Measurements from ENCODE around the gene FBRSL1.

DNA sequence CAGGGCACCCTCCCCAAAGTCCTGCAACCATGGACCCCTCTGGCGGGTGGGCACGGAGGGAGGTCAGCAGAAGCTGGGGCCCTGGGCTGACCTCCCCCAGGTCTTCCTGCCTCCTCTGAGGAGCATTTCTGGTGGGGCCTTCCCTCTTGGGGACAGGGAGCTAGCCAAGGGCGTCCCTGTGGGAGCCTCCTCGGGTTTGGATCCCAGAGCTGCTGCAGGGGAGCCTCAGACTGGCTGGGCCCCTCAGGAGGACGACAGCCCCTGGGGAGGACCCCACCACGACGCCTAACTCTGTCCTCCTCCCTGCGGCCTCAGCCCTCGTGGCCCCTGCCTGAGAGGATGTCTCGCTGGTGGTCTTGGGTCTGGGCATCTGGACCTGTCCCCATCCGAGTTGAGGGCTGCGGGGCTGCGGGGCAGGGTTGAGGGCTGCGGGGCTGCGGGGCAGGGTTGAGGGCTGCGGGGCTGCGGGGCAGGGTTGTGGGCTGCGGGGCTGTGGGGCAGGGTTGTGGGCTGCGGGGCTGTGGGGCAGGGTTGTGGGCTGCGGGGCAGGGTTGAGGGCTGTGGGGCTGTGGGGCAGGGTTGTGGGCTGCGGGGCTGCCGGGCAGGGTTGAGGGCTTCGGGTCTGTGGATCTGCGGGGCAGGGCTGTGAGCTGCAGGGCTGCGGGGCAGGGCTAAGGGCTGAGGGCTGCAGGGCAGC, 37.4 kb downstream of the FBRSL1 start:
- TF ChIP-seq, protein P1, sequence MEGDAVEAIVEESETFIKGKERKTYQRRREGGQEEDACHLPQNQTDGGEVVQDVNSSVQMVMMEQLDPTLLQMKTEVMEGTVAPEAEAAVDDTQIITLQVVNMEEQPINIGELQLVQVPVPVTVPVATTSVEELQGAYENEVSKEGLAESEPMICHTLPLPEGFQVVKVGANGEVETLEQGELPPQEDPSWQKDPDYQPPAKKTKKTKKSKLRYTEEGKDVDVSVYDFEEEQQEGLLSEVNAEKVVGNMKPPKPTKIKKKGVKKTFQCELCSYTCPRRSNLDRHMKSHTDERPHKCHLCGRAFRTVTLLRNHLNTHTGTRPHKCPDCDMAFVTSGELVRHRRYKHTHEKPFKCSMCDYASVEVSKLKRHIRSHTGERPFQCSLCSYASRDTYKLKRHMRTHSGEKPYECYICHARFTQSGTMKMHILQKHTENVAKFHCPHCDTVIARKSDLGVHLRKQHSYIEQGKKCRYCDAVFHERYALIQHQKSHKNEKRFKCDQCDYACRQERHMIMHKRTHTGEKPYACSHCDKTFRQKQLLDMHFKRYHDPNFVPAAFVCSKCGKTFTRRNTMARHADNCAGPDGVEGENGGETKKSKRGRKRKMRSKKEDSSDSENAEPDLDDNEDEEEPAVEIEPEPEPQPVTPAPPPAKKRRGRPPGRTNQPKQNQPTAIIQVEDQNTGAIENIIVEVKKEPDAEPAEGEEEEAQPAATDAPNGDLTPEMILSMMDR (IDR thresholded peaks at IDR 0.05 in 2 of 3, conservative IDR thresholded peaks at IDR 0.05 in 1 of 3; ENCODE audit: borderline replicate concordance in 1 of 3, insufficient read depth in 1 of 3, low read depth in 2 of 3, low read length in 2 of 3), result no peak
- TF ChIP-seq, protein P2, sequence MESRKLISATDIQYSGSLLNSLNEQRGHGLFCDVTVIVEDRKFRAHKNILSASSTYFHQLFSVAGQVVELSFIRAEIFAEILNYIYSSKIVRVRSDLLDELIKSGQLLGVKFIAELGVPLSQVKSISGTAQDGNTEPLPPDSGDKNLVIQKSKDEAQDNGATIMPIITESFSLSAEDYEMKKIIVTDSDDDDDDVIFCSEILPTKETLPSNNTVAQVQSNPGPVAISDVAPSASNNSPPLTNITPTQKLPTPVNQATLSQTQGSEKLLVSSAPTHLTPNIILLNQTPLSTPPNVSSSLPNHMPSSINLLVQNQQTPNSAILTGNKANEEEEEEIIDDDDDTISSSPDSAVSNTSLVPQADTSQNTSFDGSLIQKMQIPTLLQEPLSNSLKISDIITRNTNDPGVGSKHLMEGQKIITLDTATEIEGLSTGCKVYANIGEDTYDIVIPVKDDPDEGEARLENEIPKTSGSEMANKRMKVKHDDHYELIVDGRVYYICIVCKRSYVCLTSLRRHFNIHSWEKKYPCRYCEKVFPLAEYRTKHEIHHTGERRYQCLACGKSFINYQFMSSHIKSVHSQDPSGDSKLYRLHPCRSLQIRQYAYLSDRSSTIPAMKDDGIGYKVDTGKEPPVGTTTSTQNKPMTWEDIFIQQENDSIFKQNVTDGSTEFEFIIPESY (IDR thresholded peaks at IDR 0.05; ENCODE audit: extremely low read depth, insufficient replicate concordance, low read length), result no peak
- no peak for TF ChIP-seq EZH2 (IDR thresholded peaks at IDR 0.05)
- TF ChIP-seq POLR2A (IDR thresholded peaks at IDR 0.05; ENCODE audit: borderline replicate concordance, extremely low read depth, insufficient read depth, insufficient read length), result no peak
- TF ChIP-seq, protein P3, sequence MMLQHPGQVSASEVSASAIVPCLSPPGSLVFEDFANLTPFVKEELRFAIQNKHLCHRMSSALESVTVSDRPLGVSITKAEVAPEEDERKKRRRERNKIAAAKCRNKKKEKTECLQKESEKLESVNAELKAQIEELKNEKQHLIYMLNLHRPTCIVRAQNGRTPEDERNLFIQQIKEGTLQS (IDR thresholded peaks at IDR 0.05), result no peak
